ENCODE results near the gene AGPAT2. TPM values are rescaled to one million over a fixed set of nuclear protein-coding genes. Genes with fewer than 3 reads are reported as not detected.
A peak's percentile ranks its signal among the peaks of the same experiment; 100 is the strongest.

The AGPAT2 gene
- total RNA-seq, 1 donor from 2014 or later = 47.8 TPM

- Mint-ChIP-seq H3K36me3 (no peaks in the 10 kb centered on the region), H3K9me3 (no peaks in the 10 kb centered on the region), H3K27me3 (no peaks in the 10 kb centered on the region), H3K4me3 (no peak overlapping the region), H3K27ac (peak overlapping the region; percentile 51), H3K4me1 (ENCODE audit: unreplicated experiment) (peaks cover 6% of the 10 kb centered on the region)
- no peak for TF ChIP-seq CTCF (conservative IDR thresholded peaks at IDR 0.05)
- no peak for DNase-seq (ENCODE audit: extremely low spot score, unreplicated experiment)
Measured at GRCh38 chr9:136678624-136679023, 8.6 kb downstream of the AGPAT2 start.

DNA sequence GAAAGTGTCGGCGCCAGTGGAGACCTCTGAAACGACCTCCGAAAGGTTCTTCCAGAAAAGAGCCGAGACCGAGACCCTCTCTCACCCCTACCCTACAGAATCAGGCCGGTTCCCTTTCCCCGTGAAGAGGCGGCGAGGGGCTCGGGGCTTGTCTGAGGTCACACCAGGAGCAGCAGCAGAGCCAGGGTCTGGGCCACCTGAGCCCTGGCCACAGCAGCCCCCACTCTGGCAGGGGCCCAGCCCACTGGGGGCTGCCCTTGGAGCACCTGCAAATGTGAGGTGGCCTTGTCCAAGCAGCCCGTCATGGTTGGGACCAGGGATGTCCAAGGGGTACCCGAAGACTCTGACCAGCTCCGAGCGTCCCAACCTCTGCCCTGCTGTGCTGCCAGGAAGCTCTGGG lies 9.2 kb downstream of the AGPAT2 start:
- no peak overlapping the region for H3K27ac Mint-ChIP-seq

GRCh38 chr9:136676920-136677686 lies 10.2 kb downstream of the AGPAT2 start:
- Mint-ChIP-seq H3K9me3 (no peaks in the 10 kb centered on the region), H3K27me3 (no peaks in the 10 kb centered on the region), H3K27ac (no peak overlapping the region), H3K36me3 (no peaks in the 10 kb centered on the region), H3K4me1 (ENCODE audit: unreplicated experiment) (peaks cover 6% of the 10 kb centered on the region), H3K4me3 (no peak overlapping the region)
- no peak for TF ChIP-seq CTCF (conservative IDR thresholded peaks at IDR 0.05)
- no peak for DNase-seq (ENCODE audit: extremely low spot score, unreplicated experiment)

More for the DNA sequence above, 9.2 kb downstream of the AGPAT2 start:
- Mint-ChIP-seq H3K4me1 (ENCODE audit: unreplicated experiment) (peaks cover 6% of the 10 kb centered on the region), H3K4me3 (no peak overlapping the region), H3K36me3 (no peaks in the 10 kb centered on the region), H3K9me3 (no peaks in the 10 kb centered on the region), H3K27me3 (no peaks in the 10 kb centered on the region)
- no peak for TF ChIP-seq CTCF (conservative IDR thresholded peaks at IDR 0.05)
- no peak for DNase-seq (ENCODE audit: extremely low spot score, unreplicated experiment)

- H3K4me1 Mint-ChIP-seq (ENCODE audit: unreplicated experiment) = peaks cover 6% of the 10 kb centered on the region
- H3K9me3 Mint-ChIP-seq = no peaks in the 10 kb centered on the region
- TF ChIP-seq CTCF (conservative IDR thresholded peaks at IDR 0.05) = no peak
- no peaks in the 10 kb centered on the region for H3K36me3 Mint-ChIP-seq
- H3K4me3 Mint-ChIP-seq = no peak overlapping the region
- H3K27ac Mint-ChIP-seq = no peak overlapping the region
- H3K27me3 Mint-ChIP-seq = no peaks in the 10 kb centered on the region
- DNase-seq (ENCODE audit: extremely low spot score, unreplicated experiment) = no peak
Measured at GRCh38 chr9:136676297-136676794, 10.9 kb downstream of the AGPAT2 start.

DNA sequence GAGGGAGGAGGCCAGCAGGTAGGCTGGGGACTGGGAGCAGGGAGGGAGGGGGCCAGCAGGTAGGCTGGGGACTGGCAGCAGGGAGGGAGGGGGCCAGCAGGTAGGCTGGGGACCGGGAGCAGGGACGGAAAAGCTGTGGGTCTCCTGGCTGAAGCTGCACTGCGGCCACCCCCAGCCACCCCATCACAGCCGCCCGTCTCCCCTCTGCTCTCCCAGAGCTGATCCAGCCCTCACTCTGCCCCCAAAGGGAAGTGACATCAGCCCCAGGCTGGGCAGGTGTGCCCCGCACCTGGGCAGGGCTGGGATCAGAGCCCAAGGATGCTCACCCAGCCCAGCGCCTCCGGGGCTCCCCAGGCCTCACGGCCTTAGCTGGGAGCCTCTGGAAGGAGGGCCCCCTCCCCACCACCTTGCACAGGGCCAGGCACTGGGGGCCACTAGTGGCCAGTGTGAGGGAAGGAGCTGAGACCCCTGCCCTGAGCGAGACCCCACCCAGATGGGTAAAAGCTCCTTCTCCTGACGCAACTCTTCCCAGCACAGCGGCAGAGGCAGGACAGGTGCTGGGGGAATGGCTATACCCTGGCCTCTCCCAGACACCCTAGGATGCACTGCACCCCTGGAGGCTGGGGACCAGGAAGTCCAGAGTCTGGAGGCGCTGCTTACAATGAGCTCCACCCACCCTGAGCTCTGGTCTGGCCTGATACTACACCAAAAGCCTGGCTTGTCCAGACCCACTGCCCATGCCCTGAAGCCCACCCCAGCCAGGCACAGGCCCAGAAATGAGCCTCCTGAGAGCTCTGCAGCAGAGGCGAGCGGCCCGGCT lies 11.6 kb downstream of the AGPAT2 start:
- no peak for DNase-seq (ENCODE audit: extremely low spot score, unreplicated experiment)
- Mint-ChIP-seq H3K4me1 (ENCODE audit: unreplicated experiment) (peaks cover 6% of the 10 kb centered on the region), H3K36me3 (no peaks in the 10 kb centered on the region), H3K4me3 (no peak overlapping the region), H3K27ac (no peak overlapping the region), H3K9me3 (no peaks in the 10 kb centered on the region), H3K27me3 (no peaks in the 10 kb centered on the region)
- TF ChIP-seq CTCF (conservative IDR thresholded peaks at IDR 0.05) = no peak
